Choroid plexus epithelial cell (primary cell): Measurements from ENCODE around the gene LTA.
A peak's percentile ranks its signal among the peaks of the same experiment; 100 is the strongest.

Experiments used
- DNase-seq: peaks from one replicate; pipeline ENCODE4 v3.0.0-alpha.2; 2010; ENCODE audit warnings: low read depth
- H3K4me3 ChIP-seq: 2 replicates; pipeline ENCODE4 v1.5.1; 2011; ENCODE audit warnings: low read depth, mild to moderate bottlenecking, control low read depth, low read length, moderate library complexity
- TF ChIP-seq, protein P1 (sequence below): conservative IDR thresholded peaks from 2 replicates; pipeline ENCODE4 v1.5.1; 2011; ENCODE audit warnings: low read depth, mild to moderate bottlenecking, control low read depth, inconsistent platforms, low read length, moderate library complexity

LTA gene

DNA sequence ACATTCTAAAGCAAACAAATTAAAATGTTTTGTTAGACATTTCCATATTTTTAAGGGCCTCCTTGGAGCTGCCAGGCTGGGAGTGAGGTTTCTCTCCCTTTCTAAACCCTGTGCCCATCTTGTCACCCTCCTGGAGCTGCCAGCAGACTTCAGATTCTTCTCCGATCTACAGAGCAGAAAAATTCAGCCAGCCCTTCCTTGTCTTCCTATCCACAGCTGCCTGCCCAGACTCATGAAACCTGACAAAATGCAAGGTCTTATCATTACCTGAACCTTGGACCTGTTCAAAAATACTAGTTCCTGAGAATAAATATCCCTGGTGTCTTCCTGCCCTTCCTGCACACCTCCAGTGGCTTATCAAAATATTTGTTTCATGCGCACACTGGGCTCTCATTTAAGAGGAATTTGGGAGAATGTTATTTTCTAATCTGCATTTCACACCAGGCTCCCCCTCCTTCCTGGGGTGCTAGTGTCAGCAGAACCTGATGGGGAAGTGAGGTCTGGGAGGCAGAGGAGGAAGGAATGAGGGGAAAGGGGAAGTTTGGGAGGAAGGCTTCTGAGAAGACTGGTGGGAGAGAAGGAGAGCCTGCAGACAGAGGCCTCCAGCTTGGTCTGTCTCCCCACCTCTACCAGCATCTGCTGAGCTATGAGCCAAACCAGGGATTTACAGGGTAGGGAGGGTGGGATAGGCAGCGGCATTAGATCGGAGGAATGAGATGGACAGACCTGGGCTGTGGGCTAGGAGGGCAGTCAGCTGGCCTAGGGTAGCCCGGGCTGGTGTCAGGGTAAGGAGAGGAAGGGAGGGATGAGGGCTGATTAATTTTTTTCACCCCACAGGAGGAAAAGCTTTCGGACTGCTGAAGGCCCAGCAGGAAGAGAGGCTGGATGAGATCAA lies 42.8 kb downstream of the LTA start, which contains the start of gene AIF1:
Gene AIF1 (plus strand): TSS at position 551 of the 895 bp plus-strand sequence. CDS start 96 bp downstream, at position 647.
- no peak within 1 kb of the TSS for H3K4me3 ChIP-seq
- TF ChIP-seq, protein P1, sequence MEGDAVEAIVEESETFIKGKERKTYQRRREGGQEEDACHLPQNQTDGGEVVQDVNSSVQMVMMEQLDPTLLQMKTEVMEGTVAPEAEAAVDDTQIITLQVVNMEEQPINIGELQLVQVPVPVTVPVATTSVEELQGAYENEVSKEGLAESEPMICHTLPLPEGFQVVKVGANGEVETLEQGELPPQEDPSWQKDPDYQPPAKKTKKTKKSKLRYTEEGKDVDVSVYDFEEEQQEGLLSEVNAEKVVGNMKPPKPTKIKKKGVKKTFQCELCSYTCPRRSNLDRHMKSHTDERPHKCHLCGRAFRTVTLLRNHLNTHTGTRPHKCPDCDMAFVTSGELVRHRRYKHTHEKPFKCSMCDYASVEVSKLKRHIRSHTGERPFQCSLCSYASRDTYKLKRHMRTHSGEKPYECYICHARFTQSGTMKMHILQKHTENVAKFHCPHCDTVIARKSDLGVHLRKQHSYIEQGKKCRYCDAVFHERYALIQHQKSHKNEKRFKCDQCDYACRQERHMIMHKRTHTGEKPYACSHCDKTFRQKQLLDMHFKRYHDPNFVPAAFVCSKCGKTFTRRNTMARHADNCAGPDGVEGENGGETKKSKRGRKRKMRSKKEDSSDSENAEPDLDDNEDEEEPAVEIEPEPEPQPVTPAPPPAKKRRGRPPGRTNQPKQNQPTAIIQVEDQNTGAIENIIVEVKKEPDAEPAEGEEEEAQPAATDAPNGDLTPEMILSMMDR = no peak

DNA sequence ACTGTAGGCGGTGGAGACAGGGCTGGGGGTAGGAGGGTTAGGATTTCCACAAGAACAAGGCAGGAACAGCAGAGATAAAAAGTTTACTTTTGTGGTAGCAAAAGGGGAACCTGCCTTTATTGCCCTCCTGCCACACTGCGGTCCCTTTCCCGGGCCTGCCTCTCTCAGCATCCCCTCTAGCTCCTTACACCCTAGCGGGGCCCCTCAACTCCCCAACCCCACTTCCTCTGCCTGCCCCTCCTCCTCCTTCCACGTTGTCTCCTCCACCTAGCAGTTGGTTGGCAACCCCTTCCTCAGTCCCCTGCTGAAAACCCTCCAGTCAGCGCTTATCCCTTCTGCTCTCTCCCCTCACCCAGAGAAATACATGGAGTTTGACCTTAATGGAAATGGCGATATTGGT lies 43.7 kb downstream of the LTA start:
- no peak for DNase-seq
- TF ChIP-seq, protein P1 = no peak
- H3K4me3 ChIP-seq = no peak overlapping the region

More for the DNA sequence above, 42.8 kb downstream of the LTA start, which contains the start of gene AIF1:
- DNase-seq = no peak

DNA sequence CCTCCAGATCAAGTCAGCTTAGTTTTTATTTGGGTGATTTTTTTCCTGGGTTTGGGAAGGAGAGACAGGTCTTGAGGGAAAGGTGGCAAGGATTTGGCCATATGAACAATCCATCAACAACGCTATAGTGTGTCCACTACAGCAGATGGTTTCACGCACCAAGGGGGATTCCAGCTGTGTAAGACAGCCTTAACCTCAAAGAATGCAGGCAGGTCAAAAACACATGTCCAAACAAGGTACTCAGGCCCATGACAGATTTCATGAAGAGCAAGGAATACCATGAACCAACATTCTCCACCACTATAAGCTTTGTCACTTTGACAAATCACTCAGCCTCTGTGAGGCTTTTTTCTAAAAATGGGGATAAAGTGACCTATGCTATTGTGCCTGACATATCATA lies 44.9 kb downstream of the LTA start:
- TF ChIP-seq, protein P1 = no peak
- DNase-seq = peak; percentile 41
- no peak overlapping the region for H3K4me3 ChIP-seq

DNA sequence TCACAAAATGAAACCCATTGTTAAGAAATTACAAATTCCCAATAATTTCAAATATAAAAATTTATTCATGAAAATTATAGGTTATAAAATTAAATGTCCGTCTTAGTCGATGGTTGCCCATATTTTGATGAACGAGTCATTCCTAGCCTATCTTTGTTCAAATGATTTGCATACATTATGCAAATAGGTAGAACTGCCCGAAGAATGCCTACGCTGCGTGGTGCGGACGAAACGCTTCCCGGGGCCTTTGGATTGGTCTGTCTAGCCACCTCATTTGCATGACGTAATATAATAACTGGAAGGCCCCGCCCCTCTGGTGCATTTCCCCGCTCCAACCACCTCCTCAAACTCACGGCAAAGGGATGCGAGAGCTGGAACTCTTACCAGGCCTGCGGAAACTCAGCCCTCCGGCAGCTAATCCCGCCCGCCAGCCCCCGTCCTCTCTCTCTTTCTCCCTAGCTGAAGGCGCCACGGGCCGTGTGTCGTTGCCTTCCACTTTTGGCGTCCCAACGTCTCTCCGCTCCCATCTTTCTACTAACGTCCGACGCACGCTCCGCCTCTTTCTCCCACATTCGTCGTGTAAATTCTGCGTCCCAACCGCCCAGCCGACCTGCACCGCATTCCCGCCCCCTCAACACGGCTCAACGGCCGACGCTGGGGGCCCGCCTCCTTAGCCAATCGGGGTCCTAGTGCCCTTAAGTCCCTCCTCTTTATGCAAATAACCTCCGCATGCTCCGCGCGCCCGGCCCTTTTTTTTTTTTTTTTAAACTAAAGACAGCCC lies 47.9 kb downstream of the LTA start:
- TF ChIP-seq, protein P1 = no peak
- H3K4me3 ChIP-seq = peak overlapping the region; percentile 95
- DNase-seq = peak; percentile 100

DNA sequence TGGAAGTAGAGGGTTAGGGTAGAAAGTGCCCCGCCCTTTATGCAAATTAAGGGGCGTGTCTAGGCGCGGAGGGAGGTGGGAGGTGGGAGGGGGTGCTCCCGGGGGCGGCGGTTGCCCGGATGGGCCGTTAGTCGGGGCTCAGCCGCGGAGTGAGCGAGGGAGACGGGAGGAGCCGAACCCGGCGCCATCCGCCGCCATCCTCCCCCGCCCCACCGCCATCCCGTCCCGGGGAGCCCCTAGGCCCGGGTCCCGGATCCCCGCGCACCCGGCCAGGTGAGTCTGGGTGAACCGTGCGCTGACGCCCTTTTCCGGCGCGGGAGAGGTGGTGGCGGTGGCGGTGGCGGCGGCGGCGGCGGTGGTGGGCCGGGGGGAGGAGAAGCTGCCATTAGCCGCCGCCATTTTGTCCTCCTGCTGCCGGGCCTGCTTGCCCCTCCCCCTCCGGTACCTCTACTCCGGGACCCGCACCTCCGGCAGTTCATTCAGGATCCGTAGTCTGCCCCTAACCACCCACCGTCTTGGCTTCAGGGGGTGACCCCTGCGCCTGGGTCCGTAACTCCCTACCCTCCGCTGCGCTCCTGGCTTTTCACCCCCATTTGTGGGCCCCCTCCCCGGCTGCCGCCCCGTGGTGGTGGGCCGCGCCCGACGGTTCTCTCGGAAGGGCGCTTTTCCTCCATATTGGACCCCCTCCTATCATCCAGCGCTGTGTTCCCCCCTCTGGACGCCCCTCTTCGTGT lies 48.7 kb downstream of the LTA start, which contains the start of gene PRRC2A:
Gene PRRC2A (plus strand): TSS at position 130 of the 734 bp plus-strand sequence. CDS start 2,075 bp downstream, outside the sequence.
- peak; percentile 57 for DNase-seq

More for the DNA sequence above, 48.7 kb downstream of the LTA start, which contains the start of gene PRRC2A:
- H3K4me3 ChIP-seq = peak within 1 kb of the TSS; percentile 95
- TF ChIP-seq, protein P1 = no peak
